Measurements from ENCODE around the gene CRYBG2.

The CRYBG2 gene

GRCh38 chr1:26290122-26290881, 63.6 kb downstream of the CRYBG2 start:
- TF ChIP-seq CTCF (conservative IDR thresholded peaks at IDR 0.05; ENCODE audit: low read depth, low read length): no peak
- DNase-seq (ENCODE audit: low read depth): no peak
- H3K4me3 ChIP-seq (ENCODE audit: low read length): no peak overlapping the region

- no peak for TF ChIP-seq CTCF (conservative IDR thresholded peaks at IDR 0.05; ENCODE audit: low read depth, low read length)
Measured at GRCh38 chr1:26289158-26290059, 64.5 kb downstream of the CRYBG2 start.

GRCh38 chr1:26288311-26288941, 65.5 kb downstream of the CRYBG2 start:
- TF ChIP-seq CTCF (conservative IDR thresholded peaks at IDR 0.05; ENCODE audit: low read depth, low read length): no peak
- no peak overlapping the region for H3K4me3 ChIP-seq (ENCODE audit: low read length)
- DNase-seq (ENCODE audit: low read depth): no peak

More at GRCh38 chr1:26289158-26290059, 64.5 kb downstream of the CRYBG2 start:
- DNase-seq (ENCODE audit: low read depth): no peak
- no peak overlapping the region for H3K4me3 ChIP-seq (ENCODE audit: low read length)

- no peak overlapping the region for H3K4me3 ChIP-seq (ENCODE audit: low read length)
- DNase-seq (ENCODE audit: low read depth): no peak
- no peak for TF ChIP-seq CTCF (conservative IDR thresholded peaks at IDR 0.05; ENCODE audit: low read depth, low read length)
Measured at GRCh38 chr1:26287811-26288210, 66.1 kb downstream of the CRYBG2 start.

- no peak for TF ChIP-seq CTCF (conservative IDR thresholded peaks at IDR 0.05; ENCODE audit: low read depth, low read length)
- DNase-seq (ENCODE audit: low read depth): no peak
- no peak overlapping the region for H3K4me3 ChIP-seq (ENCODE audit: low read length)
Measured at GRCh38 chr1:26287033-26287711, 66.8 kb downstream of the CRYBG2 start.

- H3K4me3 ChIP-seq (ENCODE audit: low read length): no peak overlapping the region
Measured at GRCh38 chr1:26286064-26286416, 67.9 kb downstream of the CRYBG2 start.

More at GRCh38 chr1:26286064-26286416, 67.9 kb downstream of the CRYBG2 start:
- no peak for TF ChIP-seq CTCF (conservative IDR thresholded peaks at IDR 0.05; ENCODE audit: low read depth, low read length)
- DNase-seq (ENCODE audit: low read depth): no peak
